Calu3 (cell line): ENCODE measurements around the gene HMX3. TPM values are rescaled to one million over a fixed set of nuclear protein-coding genes. Genes with fewer than 3 reads are reported as not detected.

Source experiments
- BruUV-seq: library from RNA; stranded (reverse); fragments of 400-500 nt; replicated peaks from 2 replicates; lab custom pipeline; 2021; lab: Mats Ljungman, UMichigan
- CTCF ChIA-PET: fragments of 300-600 bp; sonication (Branson Sonifier 250); formaldehyde crosslinking; loops from one replicate; lab custom pipeline; 2022; ENCODE audit warnings: antibody characterized with exemption; lab: Charles Lee
- DNase-seq: peaks from one replicate; pipeline ENCODE4 v3.0.0; 2022
- H3K27ac Mint-ChIP-seq: one replicate; pipeline ENCODE4 v1.8.0; 2022; ENCODE audit warnings: mixed read lengths; ENCODE audit not compliant: unreplicated experiment
- H3K27me3 Mint-ChIP-seq: one replicate; pipeline ENCODE4 v1.8.0; 2022; ENCODE audit warnings: mixed read lengths; ENCODE audit not compliant: unreplicated experiment
- H3K36me3 Mint-ChIP-seq: one replicate; pipeline ENCODE4 v1.8.0; 2022; ENCODE audit warnings: mild to moderate bottlenecking, moderate library complexity, mixed read lengths; ENCODE audit not compliant: insufficient read depth, unreplicated experiment
- H3K4me1 Mint-ChIP-seq: one replicate; pipeline ENCODE4 v1.8.0; 2022; ENCODE audit warnings: mild to moderate bottlenecking, low read depth, mixed read lengths; ENCODE audit not compliant: unreplicated experiment
- H3K4me3 Mint-ChIP-seq: one replicate; pipeline ENCODE4 v1.8.0; 2022; ENCODE audit warnings: mild to moderate bottlenecking, low read depth, moderate library complexity, mixed read lengths; ENCODE audit not compliant: unreplicated experiment
- H3K9me3 Mint-ChIP-seq: one replicate; pipeline ENCODE4 v1.8.0; 2022; ENCODE audit warnings: low read depth, mixed read lengths; ENCODE audit not compliant: unreplicated experiment
- CTCF ChIP-seq: fragments of 200-600 bp; IDR thresholded peaks from one replicate; pipeline ENCODE4 v1.8.0; 2022; ENCODE audit warnings: antibody characterized with exemption; ENCODE audit not compliant: unreplicated experiment
- intact Hi-C: fragments of 100-400 bp; cut with micrococcal nuclease; formaldehyde crosslinking; loops from one replicate; pipeline ENCODE4 v1.10.0; 2022; ENCODE audit not compliant: unreplicated experiment
- total RNA-seq: library from RNA; stranded (reverse); gene quantifications from 2 replicates; pipeline ENCODE4 v1.2.3, GENCODE V29; 2022

Gene HMX3
- total RNA-seq, 1 experiment from 2014 or later = not detected

- no peak for TF ChIP-seq CTCF
- intact Hi-C loops = no loop called here
- no peaks in the 10 kb centered on the region for H3K9me3 Mint-ChIP-seq
- H3K36me3 Mint-ChIP-seq = peaks cover 17% of the 10 kb centered on the region
- H3K27me3 Mint-ChIP-seq = peaks cover 47% of the 10 kb centered on the region
- no peak overlapping the region for H3K4me3 Mint-ChIP-seq
- H3K27ac Mint-ChIP-seq = no peak overlapping the region
- H3K4me1 Mint-ChIP-seq = peaks cover 12% of the 10 kb centered on the region
- BruUV-seq = no TSS peak
- CTCF ChIA-PET = no interaction called here
- no peak for DNase-seq
Observed at GRCh38 chr10:123140983-123141390, 5.2 kb downstream of the HMX3 start.

GRCh38 chr10:123141791-123142700 is 6.3 kb downstream of the HMX3 start:
- CTCF ChIA-PET = no interaction called here
- no peak for TF ChIP-seq CTCF
- Mint-ChIP-seq H3K9me3 (no peaks in the 10 kb centered on the region), H3K36me3 (peaks cover 17% of the 10 kb centered on the region), H3K27me3 (peaks cover 52% of the 10 kb centered on the region), H3K4me3 (no peak overlapping the region), H3K27ac (no peak overlapping the region), H3K4me1 (peaks cover 12% of the 10 kb centered on the region)
- BruUV-seq = no TSS peak
- DNase-seq = no peak
- intact Hi-C loops = no loop called here

GRCh38 chr10:123142701-123143161 is 7.0 kb downstream of the HMX3 start:
- DNase-seq = no peak
- intact Hi-C loops = no loop called here
- BruUV-seq = no TSS peak
- CTCF ChIA-PET = no interaction called here
- no peak for TF ChIP-seq CTCF
- peaks cover 55% of the 10 kb centered on the region for H3K27me3 Mint-ChIP-seq
- H3K27ac Mint-ChIP-seq = no peak overlapping the region
- H3K36me3 Mint-ChIP-seq = peaks cover 17% of the 10 kb centered on the region
- H3K4me3 Mint-ChIP-seq = no peak overlapping the region
- peaks cover 12% of the 10 kb centered on the region for H3K4me1 Mint-ChIP-seq
- no peaks in the 10 kb centered on the region for H3K9me3 Mint-ChIP-seq

- Mint-ChIP-seq H3K36me3 (peaks cover 17% of the 10 kb centered on the region), H3K9me3 (no peaks in the 10 kb centered on the region), H3K4me1 (peaks cover 12% of the 10 kb centered on the region), H3K4me3 (no peak overlapping the region), H3K27me3 (peaks cover 55% of the 10 kb centered on the region), H3K27ac (no peak overlapping the region)
- BruUV-seq = no TSS peak
- intact Hi-C loops = no loop called here
- no peak for TF ChIP-seq CTCF
- DNase-seq = no peak
- CTCF ChIA-PET = no interaction called here
Observed at GRCh38 chr10:123143162-123143824, 7.5 kb downstream of the HMX3 start.
